ENCODE data around the gene TFAP2E. TPM values are rescaled to one million over a fixed set of nuclear protein-coding genes. Genes with fewer than 3 reads are reported as not detected.

The TFAP2E gene
- 0.52 TPM for total RNA-seq
- 4.7 TPM for polyA plus RNA-seq
- long read RNA-seq, donor 1 = 0 reads
- long read RNA-seq, donor 2 = 0 reads
- long read RNA-seq, donor 3 = 0 reads
- long read RNA-seq, donor 4 = 0 reads
- long read RNA-seq, donor 5 = 0 reads
- long read RNA-seq, donor 6 = 0 reads
- long read RNA-seq, donor 7, partial matches to known transcripts = 0 of 1 reads
- long read RNA-seq, donor 7, other reads (novel, unspliced or antisense) = 0 of 1 reads
- long read RNA-seq, donor 8 = 0 reads
- long read RNA-seq, donor 9 = 0 reads
- long read RNA-seq, donor 10 = 0 reads

DNA sequence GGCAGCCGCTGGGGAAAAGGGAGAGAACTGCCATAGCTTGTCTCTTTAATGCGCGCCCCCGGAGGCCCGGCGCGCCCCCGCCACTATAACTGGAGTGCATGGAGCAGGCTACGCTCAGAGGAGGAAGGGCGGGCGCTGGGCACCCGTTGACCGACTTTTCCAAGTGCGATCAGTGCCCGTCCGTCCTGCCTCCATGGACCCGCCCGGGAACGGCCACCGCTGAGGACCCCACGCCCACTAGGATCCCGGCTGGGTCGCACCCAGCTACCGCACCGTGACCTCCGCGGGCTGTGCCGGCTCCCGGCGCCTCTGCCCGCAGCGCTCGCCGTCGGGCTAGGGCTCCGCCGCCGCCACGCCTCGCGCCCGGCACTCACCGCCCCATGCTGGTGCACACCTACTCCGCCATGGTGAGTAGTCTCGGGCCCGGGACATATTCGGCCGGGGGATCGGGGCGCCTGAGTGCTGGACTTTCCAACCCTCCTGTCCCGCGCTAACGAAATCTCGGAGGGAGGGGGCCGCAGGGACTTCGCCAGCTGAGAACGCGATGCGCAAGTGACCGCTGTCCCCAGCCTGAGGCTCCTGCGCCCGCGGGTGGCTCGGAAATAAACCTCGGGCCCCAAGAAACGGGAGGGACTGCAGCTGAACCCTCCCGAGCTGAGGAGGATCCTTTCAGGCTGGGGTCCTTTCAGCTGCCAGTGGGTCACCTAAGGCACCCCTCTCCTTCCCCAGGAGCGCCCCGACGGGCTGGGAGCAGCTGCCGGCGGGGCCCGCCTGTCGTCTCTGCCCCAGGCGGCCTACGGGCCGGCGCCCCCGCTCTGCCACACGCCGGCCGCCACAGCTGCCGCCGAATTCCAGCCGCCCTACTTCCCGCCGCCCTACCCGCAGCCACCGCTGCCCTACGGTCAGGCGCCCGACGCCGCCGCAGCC is at the start of gene TFAP2E:
Gene TFAP2E (plus strand): TSS at position 117 of the 927 bp plus-strand sequence. CDS start 264 bp downstream, at position 381.
- H3K4me3 ChIP-seq (ENCODE audit: low read length in 2 of 2) = peak within 1 kb of the TSS; percentile 24 to 47
- peaks cover 8 to 32% of the 10 kb centered on the region in 2 donors for H3K4me1 ChIP-seq (ENCODE audit: control insufficient read depth in 2 of 2, insufficient read depth in 2 of 2, low read length in 2 of 2)
- H3K27me3 ChIP-seq (ENCODE audit: control insufficient read depth in 2 of 2, insufficient read depth in 1 of 2, low read length in 1 of 2) = peaks cover 23 to 77% of the 10 kb centered on the region in 2 donors
- H3K36me3 ChIP-seq (ENCODE audit: control insufficient read depth in 2 of 2, insufficient read depth in 2 of 2, low read length in 1 of 2) = no peaks in the 10 kb centered on the region
- 39% methylated on average over 95 of the region's 95 CpGs for WGBS
- peak in 1 of 9 donors; percentile 45 for DNase-seq (ENCODE audit: low read depth in 6 of 9, low spot score in 9 of 9)
- H3K27ac ChIP-seq (ENCODE audit: low read depth in 1 of 2, low read length in 1 of 2) = no peak within 1 kb of the TSS
- H3K9me3 ChIP-seq (ENCODE audit: control insufficient read depth in 2 of 2, insufficient read depth in 1 of 2, low read length in 1 of 2) = peaks cover 0 to 1% of the 10 kb centered on the region in 2 donors

DNA sequence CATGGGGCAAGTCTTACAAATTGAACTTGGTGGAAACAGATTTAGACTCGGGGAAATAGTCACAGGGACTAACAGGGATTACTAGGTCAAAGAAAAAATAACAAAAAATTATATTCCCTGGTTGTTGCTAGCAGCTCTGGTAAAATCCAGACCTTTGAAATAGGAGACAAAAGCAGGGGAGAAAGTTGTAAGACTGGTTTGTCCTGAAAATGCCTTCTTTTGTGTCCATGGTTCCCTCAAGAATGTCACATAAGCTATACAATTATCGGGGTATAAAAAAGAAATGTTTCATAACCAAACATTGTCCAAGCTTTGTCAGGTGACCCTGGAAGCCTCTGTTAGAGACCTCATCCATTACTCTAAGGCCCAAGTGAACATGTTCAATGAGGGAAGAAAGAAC is 49.0 kb upstream of the TFAP2E start:
- H3K27ac ChIP-seq (ENCODE audit: low read depth in 1 of 2, low read length in 1 of 2) = no peak overlapping the region
- no peaks in the 10 kb centered on the region for H3K36me3 ChIP-seq (ENCODE audit: control insufficient read depth in 2 of 2, insufficient read depth in 2 of 2, low read length in 1 of 2)
- DNase-seq (ENCODE audit: low read depth in 6 of 9, low spot score in 9 of 9) = no peak
- 95% methylated on average over 2 of the region's 2 CpGs for WGBS
- no peaks in the 10 kb centered on the region for H3K27me3 ChIP-seq (ENCODE audit: control insufficient read depth in 2 of 2, insufficient read depth in 1 of 2, low read length in 1 of 2)
- H3K4me3 ChIP-seq (ENCODE audit: low read length in 2 of 2) = no peak overlapping the region
- no peaks in the 10 kb centered on the region for H3K9me3 ChIP-seq (ENCODE audit: control insufficient read depth in 2 of 2, insufficient read depth in 1 of 2, low read length in 1 of 2)
- no peaks in the 10 kb centered on the region for H3K4me1 ChIP-seq (ENCODE audit: control insufficient read depth in 2 of 2, insufficient read depth in 2 of 2, low read length in 2 of 2)

DNA sequence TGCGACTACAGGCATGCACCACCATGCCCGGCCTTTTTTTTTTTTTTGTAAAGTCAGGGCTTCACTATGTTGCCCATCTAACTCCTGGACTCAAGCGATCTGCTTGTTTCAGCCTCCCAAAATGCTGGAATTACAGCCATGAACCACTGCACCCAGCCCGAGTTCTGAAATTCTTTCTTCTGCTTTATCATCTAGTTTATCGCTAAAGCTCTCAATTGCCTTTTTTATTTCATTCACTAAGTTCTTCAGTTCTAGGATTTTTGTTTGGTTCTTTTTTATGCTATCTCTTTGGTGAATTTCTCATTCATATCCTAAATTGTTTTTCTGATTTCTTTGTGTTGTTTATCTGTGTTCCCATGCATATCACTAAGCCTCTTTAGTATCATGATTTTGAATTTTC is 42.9 kb upstream of the TFAP2E start:
- no peak for DNase-seq (ENCODE audit: low read depth in 6 of 9, low spot score in 9 of 9)
- Histone ChIP-seq H3K9me3 (ENCODE audit: control insufficient read depth in 2 of 2, insufficient read depth in 1 of 2, low read length in 1 of 2) (peaks cover 4 to 10% of the 10 kb centered on the region in 2 donors), H3K4me1 (ENCODE audit: control insufficient read depth in 2 of 2, insufficient read depth in 2 of 2, low read length in 2 of 2) (peaks cover 0 to 3% of the 10 kb centered on the region in 2 donors), H3K36me3 (ENCODE audit: control insufficient read depth in 2 of 2, insufficient read depth in 2 of 2, low read length in 1 of 2) (peaks cover 6 to 10% of the 10 kb centered on the region in 2 donors), H3K27ac (ENCODE audit: low read depth in 1 of 2, low read length in 1 of 2) (no peak overlapping the region), H3K4me3 (ENCODE audit: low read length in 2 of 2) (no peak overlapping the region), H3K27me3 (ENCODE audit: control insufficient read depth in 2 of 2, insufficient read depth in 1 of 2, low read length in 1 of 2) (no peaks in the 10 kb centered on the region)
- WGBS = 78% methylated on average over 5 of the region's 5 CpGs

GRCh38 chr1:35530946-35531345 is 42.2 kb upstream of the TFAP2E start:
- Histone ChIP-seq H3K9me3 (ENCODE audit: control insufficient read depth in 2 of 2, insufficient read depth in 1 of 2, low read length in 1 of 2) (peaks cover 4 to 10% of the 10 kb centered on the region in 2 donors), H3K27ac (ENCODE audit: low read depth in 1 of 2, low read length in 1 of 2) (no peak overlapping the region), H3K36me3 (ENCODE audit: control insufficient read depth in 2 of 2, insufficient read depth in 2 of 2, low read length in 1 of 2) (peaks cover 6 to 10% of the 10 kb centered on the region in 2 donors), H3K27me3 (ENCODE audit: control insufficient read depth in 2 of 2, insufficient read depth in 1 of 2, low read length in 1 of 2) (no peaks in the 10 kb centered on the region), H3K4me3 (ENCODE audit: low read length in 2 of 2) (no peak overlapping the region), H3K4me1 (ENCODE audit: control insufficient read depth in 2 of 2, insufficient read depth in 2 of 2, low read length in 2 of 2) (peaks cover 0 to 3% of the 10 kb centered on the region in 2 donors)
- 99% methylated on average over 2 of the region's 2 CpGs for WGBS
- no peak for DNase-seq (ENCODE audit: low read depth in 6 of 9, low spot score in 9 of 9)

- H3K36me3 ChIP-seq (ENCODE audit: control insufficient read depth in 2 of 2, insufficient read depth in 2 of 2, low read length in 1 of 2) = peaks cover 6 to 10% of the 10 kb centered on the region in 2 donors
- peaks cover 0 to 3% of the 10 kb centered on the region in 2 donors for H3K4me1 ChIP-seq (ENCODE audit: control insufficient read depth in 2 of 2, insufficient read depth in 2 of 2, low read length in 2 of 2)
- no peaks in the 10 kb centered on the region for H3K27me3 ChIP-seq (ENCODE audit: control insufficient read depth in 2 of 2, insufficient read depth in 1 of 2, low read length in 1 of 2)
- H3K4me3 ChIP-seq (ENCODE audit: low read length in 2 of 2) = no peak overlapping the region
- over 99% methylated on average over 6 of the region's 6 CpGs for WGBS
- H3K27ac ChIP-seq (ENCODE audit: low read depth in 1 of 2, low read length in 1 of 2) = no peak overlapping the region
- peaks cover 4 to 10% of the 10 kb centered on the region in 2 donors for H3K9me3 ChIP-seq (ENCODE audit: control insufficient read depth in 2 of 2, insufficient read depth in 1 of 2, low read length in 1 of 2)
- DNase-seq (ENCODE audit: low read depth in 6 of 9, low spot score in 9 of 9) = no peak
Observed at GRCh38 chr1:35531368-35531767, 41.7 kb upstream of the TFAP2E start.

DNA sequence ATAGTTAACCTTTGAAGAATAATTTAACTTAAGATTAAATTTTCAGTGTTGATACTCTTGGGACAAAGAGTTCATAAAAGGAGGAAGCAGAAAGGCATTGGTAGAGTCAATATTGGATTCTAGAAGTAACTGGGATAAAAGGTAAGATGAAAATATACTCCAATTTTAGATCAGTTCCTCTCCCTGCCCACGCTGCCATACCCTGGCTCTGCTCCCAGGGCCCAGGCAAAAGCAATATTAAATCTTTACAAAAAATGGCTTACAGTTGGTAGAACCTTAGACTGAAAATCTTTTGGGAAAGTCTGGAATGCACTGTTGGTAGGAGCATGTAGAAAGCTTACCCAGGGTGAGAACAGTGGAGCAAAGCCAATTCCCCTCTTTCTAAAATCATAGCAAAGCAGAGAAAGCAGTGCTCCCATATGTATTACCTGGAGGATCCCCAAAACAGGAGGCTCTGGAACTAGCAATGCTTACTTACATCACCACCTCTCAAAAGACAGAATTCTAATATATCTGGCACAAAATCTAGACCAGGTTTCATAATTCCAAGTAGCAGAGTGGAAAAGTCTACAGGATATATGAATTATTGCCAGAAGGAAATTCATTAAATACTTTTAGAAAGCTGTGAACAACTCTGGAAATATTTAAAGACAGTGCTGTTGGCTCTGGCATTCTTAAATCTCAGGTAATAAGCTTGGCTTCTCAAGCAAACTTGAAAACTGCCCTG is 40.5 kb upstream of the TFAP2E start:
- Histone ChIP-seq H3K4me1 (ENCODE audit: control insufficient read depth in 2 of 2, insufficient read depth in 2 of 2, low read length in 2 of 2) (peaks cover under 1 to 3% of the 10 kb centered on the region in 2 donors), H3K27me3 (ENCODE audit: control insufficient read depth in 2 of 2, insufficient read depth in 1 of 2, low read length in 1 of 2) (no peaks in the 10 kb centered on the region), H3K27ac (ENCODE audit: low read depth in 1 of 2, low read length in 1 of 2) (no peak overlapping the region), H3K4me3 (ENCODE audit: low read length in 2 of 2) (no peak overlapping the region), H3K36me3 (ENCODE audit: control insufficient read depth in 2 of 2, insufficient read depth in 2 of 2, low read length in 1 of 2) (peaks cover 6 to 10% of the 10 kb centered on the region in 2 donors), H3K9me3 (ENCODE audit: control insufficient read depth in 2 of 2, insufficient read depth in 1 of 2, low read length in 1 of 2) (peaks cover 4 to 10% of the 10 kb centered on the region in 2 donors)
- DNase-seq (ENCODE audit: low read depth in 6 of 9, low spot score in 9 of 9) = no peak
- 98% methylated on average over 1 of the region's 1 CpG for WGBS

GRCh38 chr1:35533586-35533985 is 39.5 kb upstream of the TFAP2E start:
- no peak for DNase-seq (ENCODE audit: low read depth in 6 of 9, low spot score in 9 of 9)
- WGBS = 81% methylated on average over 1 of the region's 1 CpG
- no peaks in the 10 kb centered on the region for H3K27me3 ChIP-seq (ENCODE audit: control insufficient read depth in 2 of 2, insufficient read depth in 1 of 2, low read length in 1 of 2)

DNA sequence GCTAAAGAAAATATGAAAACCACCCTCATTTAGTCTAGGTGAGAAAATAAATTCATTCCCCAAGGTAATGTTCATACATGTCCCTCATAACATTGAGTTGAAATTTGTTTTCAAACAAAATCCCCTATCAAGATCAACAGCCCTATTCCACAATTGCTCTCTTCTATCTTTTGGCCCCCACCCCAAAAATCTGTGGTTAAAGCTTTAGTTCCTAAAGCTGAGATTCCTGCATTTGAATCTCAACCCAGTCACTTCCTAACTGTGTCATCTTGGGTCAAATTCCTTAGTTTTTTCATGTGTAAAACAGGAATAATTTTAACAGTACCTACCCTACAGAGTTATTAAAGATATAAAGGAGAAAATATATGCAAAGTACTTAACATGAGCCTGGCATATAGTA is 37.9 kb upstream of the TFAP2E start:
- no peak for DNase-seq (ENCODE audit: low read depth in 6 of 9, low spot score in 9 of 9)
- peaks cover 18 to 25% of the 10 kb centered on the region in 2 donors for H3K4me1 ChIP-seq (ENCODE audit: control insufficient read depth in 2 of 2, insufficient read depth in 2 of 2, low read length in 2 of 2)

More at GRCh38 chr1:35533586-35533985, 39.5 kb upstream of the TFAP2E start:
- H3K4me3 ChIP-seq (ENCODE audit: low read length in 2 of 2) = no peak overlapping the region
- peaks cover 4 to 10% of the 10 kb centered on the region in 2 donors for H3K9me3 ChIP-seq (ENCODE audit: control insufficient read depth in 2 of 2, insufficient read depth in 1 of 2, low read length in 1 of 2)
- H3K27ac ChIP-seq (ENCODE audit: low read depth in 1 of 2, low read length in 1 of 2) = no peak overlapping the region
- H3K36me3 ChIP-seq (ENCODE audit: control insufficient read depth in 2 of 2, insufficient read depth in 2 of 2, low read length in 1 of 2) = peaks cover 6 to 10% of the 10 kb centered on the region in 2 donors
- peaks cover 4 to 10% of the 10 kb centered on the region in 2 donors for H3K4me1 ChIP-seq (ENCODE audit: control insufficient read depth in 2 of 2, insufficient read depth in 2 of 2, low read length in 2 of 2)

More for the DNA sequence above, 37.9 kb upstream of the TFAP2E start:
- peaks cover 4 to 10% of the 10 kb centered on the region in 2 donors for H3K9me3 ChIP-seq (ENCODE audit: control insufficient read depth in 2 of 2, insufficient read depth in 1 of 2, low read length in 1 of 2)
- H3K27ac ChIP-seq (ENCODE audit: low read depth in 1 of 2, low read length in 1 of 2) = no peak overlapping the region
- peaks cover 6 to 10% of the 10 kb centered on the region in 2 donors for H3K36me3 ChIP-seq (ENCODE audit: control insufficient read depth in 2 of 2, insufficient read depth in 2 of 2, low read length in 1 of 2)
- no peaks in the 10 kb centered on the region for H3K27me3 ChIP-seq (ENCODE audit: control insufficient read depth in 2 of 2, insufficient read depth in 1 of 2, low read length in 1 of 2)
- H3K4me3 ChIP-seq (ENCODE audit: low read length in 2 of 2) = no peak overlapping the region
